ENCODE data around the gene STPG1.

STPG1 gene

GRCh38 chr1:24379733-24380315, 33.8 kb downstream of the STPG1 start:
- no peak for TF ChIP-seq GABPA (IDR thresholded peaks at IDR 0.05; ENCODE audit: low read depth)
- TF ChIP-seq SPI1 (IDR thresholded peaks at IDR 0.05; ENCODE audit: borderline replicate concordance, low read depth): no peak
- no peak for TF ChIP-seq CTCF (IDR thresholded peaks at IDR 0.05; ENCODE audit: insufficient read depth, low read length)
- TF ChIP-seq REST (IDR thresholded peaks at IDR 0.05; ENCODE audit: insufficient replicate concordance, low read depth): no peak
- Histone ChIP-seq H3K27ac (replicated peaks) (no peak overlapping the region), H3K27me3 (ENCODE audit: insufficient read depth, poor library complexity, severe bottlenecking) (no peaks in the 10 kb centered on the region), H3K4me3 (replicated peaks; ENCODE audit: insufficient read depth, low read length) (no peak overlapping the region)
- DNase-seq (ENCODE audit: low read depth in 1 of 2, low spot score in 1 of 2): no peak

GRCh38 chr1:24374891-24375786, 38.4 kb downstream of the STPG1 start:
- no peak for TF ChIP-seq REST (IDR thresholded peaks at IDR 0.05; ENCODE audit: insufficient replicate concordance, low read depth)
- no peak for TF ChIP-seq GABPA (IDR thresholded peaks at IDR 0.05; ENCODE audit: low read depth)
- TF ChIP-seq POLR2AphosphoS5 (IDR thresholded peaks at IDR 0.05; ENCODE audit: low read depth): no peak
- no peak for TF ChIP-seq SPI1 (IDR thresholded peaks at IDR 0.05; ENCODE audit: borderline replicate concordance, low read depth)
- TF ChIP-seq CTCF (IDR thresholded peaks at IDR 0.05; ENCODE audit: insufficient read depth, low read length): no peak
- no peaks in the 10 kb centered on the region for H3K27me3 ChIP-seq (ENCODE audit: insufficient read depth, poor library complexity, severe bottlenecking)
- no peak for DNase-seq (ENCODE audit: low read depth in 1 of 2, low spot score in 1 of 2)
- H3K4me3 ChIP-seq (replicated peaks; ENCODE audit: insufficient read depth, low read length): no peak overlapping the region
- no peak overlapping the region for H3K27ac ChIP-seq (replicated peaks)

GRCh38 chr1:24373710-24374109, 39.9 kb downstream of the STPG1 start:
- TF ChIP-seq POLR2AphosphoS5 (IDR thresholded peaks at IDR 0.05; ENCODE audit: low read depth) (no peak), REST (IDR thresholded peaks at IDR 0.05; ENCODE audit: insufficient replicate concordance, low read depth) (no peak), CTCF (IDR thresholded peaks at IDR 0.05; ENCODE audit: insufficient read depth, low read length) (no peak), SPI1 (IDR thresholded peaks at IDR 0.05; ENCODE audit: borderline replicate concordance, low read depth) (no peak), GABPA (IDR thresholded peaks at IDR 0.05; ENCODE audit: low read depth) (no peak)
- DNase-seq (ENCODE audit: low read depth in 1 of 2, low spot score in 1 of 2): no peak
- H3K27ac ChIP-seq (replicated peaks): no peak overlapping the region
- H3K4me3 ChIP-seq (replicated peaks; ENCODE audit: insufficient read depth, low read length): no peak overlapping the region
- no peaks in the 10 kb centered on the region for H3K27me3 ChIP-seq (ENCODE audit: insufficient read depth, poor library complexity, severe bottlenecking)
